HFFc6 (cell line): Measurements from ENCODE around the gene DENND1C. TPM values are rescaled to one million over a fixed set of nuclear protein-coding genes. Genes with fewer than 3 reads are reported as not detected.

ENCODE experiments used
- DNase-seq: peaks from one replicate; pipeline ENCODE4 v3.0.0-alpha.2; 2018
- H3K27ac Mint-ChIP-seq: 2 replicates; pipeline ENCODE4 v1.8.0; 2020; ENCODE audit warnings: mild to moderate bottlenecking, mixed read lengths
- H3K27me3 Mint-ChIP-seq: 2 replicates; pipeline ENCODE4 v1.8.0; 2021; ENCODE audit warnings: mild to moderate bottlenecking, moderate library complexity, mixed read lengths; ENCODE audit not compliant: insufficient read depth
- H3K36me3 Mint-ChIP-seq: 2 replicates; pipeline ENCODE4 v1.8.0; 2021; ENCODE audit warnings: low read depth, mixed read lengths
- H3K4me1 Mint-ChIP-seq: 2 replicates; pipeline ENCODE4 v1.8.0; 2020; ENCODE audit warnings: low read depth, mixed read lengths
- H3K4me3 Mint-ChIP-seq: 2 replicates; pipeline ENCODE4 v1.8.0; 2020; ENCODE audit warnings: mild to moderate bottlenecking, moderate library complexity, mixed read lengths
- H3K9me3 Mint-ChIP-seq: 2 replicates; pipeline ENCODE4 v1.8.0; 2020; ENCODE audit warnings: mild to moderate bottlenecking, mixed read lengths
- CTCF ChIP-seq: fragments of 200-600 bp; sonication (generic); IDR thresholded peaks from 2 replicates; pipeline ENCODE4 v1.5.0; 2021; ENCODE audit warnings: antibody characterized with exemption, mild to moderate bottlenecking
- total RNA-seq, 6 experiments: library from RNA; stranded (reverse); fragmentation: NEBNext Ultra II Directional; extraction: Animal tissue kit (Norgen Biotek cat#: 25700); gene quantifications; 2 replicates in 1 of 6; 3 replicates in 5 of 6; pipeline ENCODE4 v1.2.3, GENCODE V29; 2021

The DENND1C gene
- total RNA-seq, 6 experiments from 2014 or later: not detected

- Mint-ChIP-seq H3K9me3 (peaks cover 4% of the 10 kb centered on the region; the same call in 1 of the 2 replicates), H3K4me3 (no peak overlapping the region), H3K27ac (no peak overlapping the region), H3K27me3 (peaks cover 11% of the 10 kb centered on the region; the same call in 1 of the 2 replicates), H3K4me1 (no peaks in the 10 kb centered on the region), H3K36me3 (peaks cover 5% of the 10 kb centered on the region)
- no peak for TF ChIP-seq CTCF
- DNase-seq: no peak
Observed at GRCh38 chr19:6494438-6495036, 12.9 kb upstream of the DENND1C start.

- Mint-ChIP-seq H3K4me3 (no peak overlapping the region), H3K9me3 (peaks cover 4% of the 10 kb centered on the region; the same call in 1 of the 2 replicates)
- DNase-seq: no peak
Observed at GRCh38 chr19:6491802-6492592, 10.4 kb upstream of the DENND1C start.

GRCh38 chr19:6490134-6490533, 8.5 kb upstream of the DENND1C start:
- H3K27me3 Mint-ChIP-seq: peaks cover 11% of the 10 kb centered on the region; the same call in 1 of the 2 replicates
- no peak overlapping the region for H3K27ac Mint-ChIP-seq
- no peaks in the 10 kb centered on the region for H3K4me1 Mint-ChIP-seq
- H3K4me3 Mint-ChIP-seq: no peak overlapping the region
- peaks cover 5% of the 10 kb centered on the region for H3K36me3 Mint-ChIP-seq
- H3K9me3 Mint-ChIP-seq: peaks cover 4% of the 10 kb centered on the region; the same call in 1 of the 2 replicates
- TF ChIP-seq CTCF: no peak
- DNase-seq: no peak

More at GRCh38 chr19:6491802-6492592, 10.4 kb upstream of the DENND1C start:
- Mint-ChIP-seq H3K27me3 (peaks cover 11% of the 10 kb centered on the region; the same call in 1 of the 2 replicates), H3K36me3 (peaks cover 5% of the 10 kb centered on the region), H3K27ac (no peak overlapping the region), H3K4me1 (no peaks in the 10 kb centered on the region)
- no peak for TF ChIP-seq CTCF

- Mint-ChIP-seq H3K4me3 (no peak overlapping the region), H3K4me1 (no peaks in the 10 kb centered on the region), H3K36me3 (peaks cover 5% of the 10 kb centered on the region), H3K27ac (no peak overlapping the region), H3K27me3 (peaks cover 11% of the 10 kb centered on the region; the same call in 1 of the 2 replicates), H3K9me3 (peaks cover 4% of the 10 kb centered on the region; the same call in 1 of the 2 replicates)
- no peak for DNase-seq
- TF ChIP-seq CTCF: no peak
Observed at GRCh38 chr19:6489278-6490061, 7.9 kb upstream of the DENND1C start.

GRCh38 chr19:6484831-6485230, 3.2 kb upstream of the DENND1C start:
- Mint-ChIP-seq H3K4me3 (no peak overlapping the region), H3K9me3 (no peaks in the 10 kb centered on the region), H3K36me3 (no peaks in the 10 kb centered on the region), H3K27ac (no peak overlapping the region), H3K27me3 (peaks cover 19% of the 10 kb centered on the region), H3K4me1 (no peaks in the 10 kb centered on the region)
- no peak for DNase-seq
- no peak for TF ChIP-seq CTCF
